NCI-H1436 (cell line): ENCODE results near the gene LRP1-AS.
A peak's percentile ranks its signal among the peaks of the same experiment; 100 is the strongest.

Experiments used
- DNase-seq: peaks from one replicate; lab custom pipeline; 2025; lab: John Stamatoyannopoulos, UW

Gene LRP1-AS

DNA sequence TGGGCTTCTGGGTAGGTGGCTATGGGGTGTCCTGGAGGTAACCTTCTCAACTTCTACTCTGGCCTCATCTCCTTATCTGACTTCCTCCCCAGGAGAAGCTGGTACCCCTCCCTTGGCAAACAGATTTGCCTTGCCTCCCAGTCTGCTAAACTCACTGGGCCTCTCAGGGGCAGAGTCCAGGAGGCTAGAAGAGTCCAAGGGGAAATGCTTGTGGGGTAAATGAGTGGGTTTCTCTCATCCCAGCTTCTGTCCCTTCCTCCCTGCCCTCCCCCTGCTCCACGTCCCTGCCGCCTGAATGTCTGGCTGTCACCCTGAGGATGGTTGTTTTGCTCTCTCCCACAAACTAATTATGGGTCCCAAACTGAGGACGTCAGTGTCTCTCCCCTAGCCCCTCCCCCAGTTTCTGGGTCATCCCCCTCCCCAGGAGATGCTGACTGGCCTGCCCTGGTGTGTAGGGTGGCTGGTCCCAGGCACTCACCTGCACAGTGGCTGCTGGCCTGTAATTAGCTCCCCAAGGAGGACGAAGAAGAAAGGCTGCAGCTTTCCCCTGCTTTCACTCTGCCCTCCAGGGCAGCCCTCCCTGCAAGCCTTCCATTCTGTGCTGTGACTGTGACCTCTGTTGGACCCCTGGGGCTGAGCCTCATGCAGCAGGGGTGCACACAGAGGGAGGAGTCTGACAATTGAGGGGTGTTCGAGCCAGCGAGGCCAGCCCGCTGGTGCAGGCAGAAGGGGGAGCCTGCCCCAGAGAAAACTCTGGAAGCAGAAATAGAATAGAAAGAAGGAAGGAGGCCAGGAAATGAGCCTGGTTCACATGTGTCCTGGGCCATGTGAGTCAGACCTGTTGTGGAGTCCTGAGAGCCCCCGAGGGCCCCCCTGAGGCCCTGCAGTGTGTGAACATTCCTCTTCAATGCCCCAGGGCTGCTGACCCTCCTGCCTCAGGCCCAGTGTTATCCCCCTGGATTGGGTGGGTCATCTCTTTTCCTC is at the start of gene LRP1-AS:
LRP1-AS (minus strand) TSS at position 659 of the 984 bp plus-strand sequence.
- DNase-seq = no peak

GRCh38 chr12:57196956-57197355 is 49.5 kb upstream of the LRP1-AS start:
- DNase-seq = no peak

DNA sequence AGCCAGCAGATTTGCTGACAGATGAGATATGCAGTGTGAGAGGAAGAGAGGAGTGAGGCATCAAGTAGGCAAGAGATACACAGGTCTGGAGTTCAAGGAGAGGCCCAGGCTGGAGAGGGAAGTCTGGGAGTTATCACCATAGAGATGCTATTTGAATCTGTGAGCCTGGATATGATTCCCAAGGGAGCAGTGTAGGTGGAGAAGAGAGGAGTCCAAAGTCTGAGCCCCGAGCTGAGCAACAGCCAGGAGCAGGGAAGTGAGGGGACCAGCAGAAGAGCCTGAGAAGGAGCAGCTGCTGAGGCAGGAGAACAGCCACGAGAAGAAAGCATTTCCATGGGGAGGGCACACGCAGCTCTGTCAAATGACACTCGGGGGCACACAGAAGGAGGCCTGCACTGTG is 49.0 kb upstream of the LRP1-AS start:
- DNase-seq = no peak

DNA sequence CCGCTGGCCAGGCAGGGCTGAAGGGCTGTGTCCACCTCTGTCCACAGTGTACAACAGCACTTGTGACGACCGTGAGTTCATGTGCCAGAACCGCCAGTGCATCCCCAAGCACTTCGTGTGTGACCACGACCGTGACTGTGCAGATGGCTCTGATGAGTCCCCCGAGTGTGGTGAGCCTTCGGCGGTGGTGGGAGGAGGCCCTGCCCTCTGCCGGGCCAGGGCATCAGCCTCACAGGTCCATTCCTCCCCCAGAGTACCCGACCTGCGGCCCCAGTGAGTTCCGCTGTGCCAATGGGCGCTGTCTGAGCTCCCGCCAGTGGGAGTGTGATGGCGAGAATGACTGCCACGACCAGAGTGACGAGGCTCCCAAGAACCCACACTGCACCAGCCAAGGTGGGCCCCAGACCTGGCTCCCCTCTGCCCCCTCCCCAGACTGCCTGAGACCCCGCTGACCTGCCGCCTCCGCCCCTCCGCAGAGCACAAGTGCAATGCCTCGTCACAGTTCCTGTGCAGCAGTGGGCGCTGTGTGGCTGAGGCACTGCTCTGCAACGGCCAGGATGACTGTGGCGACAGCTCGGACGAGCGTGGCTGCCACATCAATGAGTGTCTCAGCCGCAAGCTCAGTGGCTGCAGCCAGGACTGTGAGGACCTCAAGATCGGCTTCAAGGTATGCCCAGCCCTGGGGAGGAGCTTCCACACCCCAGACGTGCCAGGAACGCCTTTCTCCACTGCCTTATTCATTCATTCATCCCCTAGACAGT is 48.4 kb upstream of the LRP1-AS start:
- no peak for DNase-seq

GRCh38 chr12:57195186-57195585 is 47.8 kb upstream of the LRP1-AS start:
- DNase-seq = no peak

- no peak for DNase-seq
Measured at GRCh38 chr12:57194253-57194652, 46.8 kb upstream of the LRP1-AS start.

GRCh38 chr12:57193706-57194245 is 46.4 kb upstream of the LRP1-AS start:
- DNase-seq = no peak

DNA sequence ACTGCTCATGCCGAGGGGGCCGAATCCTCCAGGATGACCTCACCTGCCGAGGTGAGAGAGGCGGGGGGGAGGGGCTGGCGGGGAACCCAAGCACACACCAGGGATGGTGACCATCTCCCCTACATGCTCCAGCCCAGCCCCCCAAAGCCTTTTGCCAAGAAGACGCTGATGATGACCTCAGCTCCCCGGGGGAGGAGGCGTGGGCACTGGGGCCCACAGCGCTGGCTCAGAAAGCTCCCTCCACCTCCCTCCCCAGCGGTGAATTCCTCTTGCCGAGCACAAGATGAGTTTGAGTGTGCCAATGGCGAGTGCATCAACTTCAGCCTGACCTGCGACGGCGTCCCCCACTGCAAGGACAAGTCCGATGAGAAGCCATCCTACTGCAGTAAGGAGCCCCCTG is 45.5 kb upstream of the LRP1-AS start:
- DNase-seq = no peak

GRCh38 chr12:57191410-57191809 is 44.0 kb upstream of the LRP1-AS start:
- DNase-seq = no peak

- no peak for DNase-seq
Measured at GRCh38 chr12:57190821-57191220, 43.4 kb upstream of the LRP1-AS start.

DNA sequence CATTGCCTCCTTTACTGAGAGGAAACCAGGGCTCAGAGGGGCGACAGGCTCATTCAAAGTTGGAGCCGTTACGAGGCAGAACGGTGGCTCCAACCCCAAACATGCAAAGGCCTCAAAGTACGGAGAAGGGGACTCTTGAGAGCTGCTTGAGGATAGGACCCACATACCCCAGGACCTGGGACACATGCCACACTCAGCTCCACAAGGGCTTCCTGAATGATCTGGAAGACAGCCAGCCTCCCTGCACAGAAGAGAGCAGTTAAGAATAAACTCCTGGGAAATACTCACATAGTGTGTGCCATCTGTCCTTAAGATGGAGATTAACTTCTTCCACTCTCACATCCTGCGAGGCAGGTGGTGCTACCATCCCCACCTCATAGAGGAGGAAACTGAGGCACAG is 42.6 kb upstream of the LRP1-AS start:
- no peak for DNase-seq

- DNase-seq = no peak
Measured at GRCh38 chr12:57188090-57188425, 40.6 kb upstream of the LRP1-AS start.

DNA sequence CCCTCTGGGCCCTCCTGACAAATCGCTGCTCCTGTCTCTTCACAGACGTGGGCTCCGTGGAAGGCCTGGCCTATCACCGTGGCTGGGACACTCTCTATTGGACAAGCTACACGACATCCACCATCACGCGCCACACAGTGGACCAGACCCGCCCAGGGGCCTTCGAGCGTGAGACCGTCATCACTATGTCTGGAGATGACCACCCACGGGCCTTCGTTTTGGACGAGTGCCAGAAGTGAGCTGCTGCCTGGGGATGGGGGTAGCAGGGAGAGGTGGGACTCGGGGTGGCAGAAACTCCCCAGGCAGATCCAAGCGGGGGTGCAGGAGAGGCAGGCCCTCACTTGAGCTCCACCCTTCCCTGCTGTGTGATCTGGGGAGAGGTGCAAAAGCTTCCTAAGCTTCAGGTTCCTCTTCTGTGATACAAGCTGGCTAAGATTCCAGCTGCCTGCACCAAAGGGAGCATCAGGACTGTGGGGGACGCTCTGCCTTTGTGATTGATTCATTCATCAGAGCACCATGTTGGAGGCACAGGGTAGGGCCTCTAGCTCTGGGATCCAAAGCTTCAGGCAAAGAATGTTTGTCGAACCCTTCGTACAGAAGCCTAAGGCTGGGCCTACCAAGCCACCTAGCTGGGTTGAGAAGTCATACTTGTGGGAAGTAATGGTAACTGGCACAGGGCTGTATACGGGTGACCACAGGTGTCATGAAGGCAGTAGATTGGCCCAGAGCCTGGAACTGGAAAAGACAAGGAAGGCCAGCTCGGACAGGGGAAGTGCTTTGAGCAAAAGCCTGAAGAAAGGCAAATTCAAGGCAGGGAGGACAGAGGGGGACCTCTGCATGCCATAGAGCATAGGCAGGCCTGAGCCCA is 40.0 kb upstream of the LRP1-AS start:
- DNase-seq = no peak

DNA sequence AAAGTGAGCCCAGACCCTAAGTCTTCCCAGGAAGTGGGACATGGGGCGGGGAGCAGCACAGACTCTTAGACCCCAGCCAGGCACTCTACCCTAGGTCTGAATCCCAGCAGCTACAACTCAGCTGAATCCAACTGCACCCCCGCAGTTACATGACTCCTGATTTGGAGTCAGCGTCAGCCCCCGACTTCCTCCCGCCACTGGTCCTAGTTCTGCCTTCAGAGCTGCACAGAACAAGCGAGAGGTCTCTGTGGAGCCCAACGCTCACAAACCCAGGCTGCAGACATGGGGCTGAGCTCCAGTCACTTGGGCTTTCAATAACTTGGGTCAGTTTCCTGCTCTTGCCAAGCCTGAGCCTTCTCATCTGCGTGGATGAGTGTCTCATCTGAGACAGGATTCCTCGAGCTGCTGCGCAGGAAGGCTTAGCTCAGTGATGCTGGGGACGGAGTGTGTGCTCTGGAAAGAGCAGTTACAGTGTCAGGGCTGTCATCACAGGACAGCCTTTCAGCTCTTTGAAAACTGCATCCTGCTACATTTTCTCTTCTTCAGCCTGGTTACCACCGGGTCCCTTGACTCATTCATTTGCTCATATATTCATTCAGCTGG is 38.6 kb upstream of the LRP1-AS start:
- no peak for DNase-seq

DNA sequence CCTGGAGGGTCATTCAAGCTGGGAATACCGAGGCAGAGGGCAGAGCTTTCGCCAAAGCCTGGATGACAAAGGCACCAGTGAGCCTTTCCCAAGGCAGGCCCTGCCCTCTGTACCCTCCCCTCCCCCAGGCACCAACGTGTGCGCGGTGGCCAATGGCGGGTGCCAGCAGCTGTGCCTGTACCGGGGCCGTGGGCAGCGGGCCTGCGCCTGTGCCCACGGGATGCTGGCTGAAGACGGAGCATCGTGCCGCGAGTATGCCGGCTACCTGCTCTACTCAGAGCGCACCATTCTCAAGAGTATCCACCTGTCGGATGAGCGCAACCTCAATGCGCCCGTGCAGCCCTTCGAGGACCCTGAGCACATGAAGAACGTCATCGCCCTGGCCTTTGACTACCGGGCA is 38.0 kb upstream of the LRP1-AS start:
- no peak for DNase-seq

- DNase-seq = no peak
Measured at GRCh38 chr12:57183939-57184725, 36.7 kb upstream of the LRP1-AS start.

DNA sequence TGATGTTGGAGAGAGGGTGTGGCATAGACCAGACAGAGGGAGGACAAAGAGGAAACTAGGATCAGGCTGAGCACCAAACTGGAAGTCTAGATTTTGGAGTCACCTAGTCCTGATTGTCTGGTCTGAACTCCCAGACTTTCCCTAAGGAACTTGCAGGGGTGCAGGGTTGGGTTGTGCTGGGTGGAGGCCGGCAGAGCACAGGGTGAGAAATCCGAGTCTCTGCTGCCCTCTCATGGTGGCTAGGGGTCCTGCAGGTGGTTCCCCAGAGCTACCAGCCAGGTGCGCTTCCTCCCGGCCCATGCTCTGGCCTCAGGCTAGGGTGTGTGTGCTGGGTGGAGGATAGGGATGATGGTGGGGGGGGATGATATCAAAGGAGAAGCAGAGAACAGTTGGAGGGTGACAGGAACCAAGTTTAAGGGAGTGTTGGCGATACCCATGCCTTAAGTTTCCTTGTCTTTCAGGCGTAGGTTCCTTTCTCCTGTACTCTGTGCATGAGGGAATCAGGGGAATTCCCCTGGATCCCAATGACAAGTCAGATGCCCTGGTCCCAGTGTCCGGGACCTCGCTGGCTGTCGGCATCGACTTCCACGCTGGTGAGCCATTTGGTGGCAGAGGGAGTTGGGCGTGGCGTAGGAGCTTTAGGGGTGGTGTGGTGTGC is 35.6 kb upstream of the LRP1-AS start:
- DNase-seq = peak; percentile 45

DNA sequence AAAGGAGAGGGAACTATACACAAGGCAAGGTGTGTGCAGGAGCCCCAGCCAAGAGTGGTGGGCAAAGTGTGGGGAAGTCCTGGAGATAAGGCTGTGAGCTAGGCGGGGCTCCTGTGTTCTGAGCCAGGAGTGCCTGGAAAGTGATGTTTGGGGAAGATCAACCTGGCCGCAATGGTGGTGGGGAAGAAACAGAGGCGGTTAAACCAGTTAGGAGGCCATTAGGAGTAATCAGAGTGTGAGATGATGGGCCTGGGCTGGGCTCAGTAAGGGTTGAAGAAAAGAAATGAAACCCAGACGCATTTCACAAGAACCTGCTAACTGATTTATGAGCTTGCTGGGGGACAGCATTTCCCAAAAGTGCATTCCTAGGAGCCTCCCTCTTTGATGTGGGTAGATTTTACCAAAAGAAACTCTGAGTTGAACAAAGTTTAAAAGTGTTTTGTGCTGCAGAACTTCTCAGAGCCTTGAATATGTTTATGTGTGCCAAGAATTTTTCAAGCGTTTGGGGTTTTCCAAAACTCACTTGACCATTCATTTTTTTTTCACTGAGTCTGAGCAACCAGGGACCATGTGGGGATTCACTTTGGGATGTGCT is 34.2 kb upstream of the LRP1-AS start:
- DNase-seq = no peak

GRCh38 chr12:57181072-57181471 is 33.7 kb upstream of the LRP1-AS start:
- DNase-seq = no peak
